ENCODE measurements around the gene ATXN7L2. TPM values are rescaled to one million over a fixed set of nuclear protein-coding genes. Genes with fewer than 3 reads are reported as not detected.
A peak's percentile ranks its signal among the peaks of the same experiment; 100 is the strongest.

ATXN7L2 gene
- total RNA-seq, 1 experiment from 2014 or later = 3.5 TPM

GRCh38 chr1:109495738-109496137 lies 12.0 kb downstream of the ATXN7L2 start:
- no peak overlapping the region for H2AFZ ChIP-seq (ENCODE audit: low read length)
- no peaks in the 10 kb centered on the region for H3K27me3 ChIP-seq (ENCODE audit: low read length)
- H3K27ac ChIP-seq (ENCODE audit: low read length) = no peak overlapping the region
- no peak overlapping the region for H3K4me3 ChIP-seq (ENCODE audit: low read length)
- H3K79me2 ChIP-seq (ENCODE audit: low read length) = peaks cover 20% of the 10 kb centered on the region
- H3K36me3 ChIP-seq (ENCODE audit: insufficient read depth, low read length) = peaks cover 11% of the 10 kb centered on the region; the same call in 1 of the 2 replicates
- no peak for DNase-seq
- H3K4me2 ChIP-seq (ENCODE audit: low read depth, low read length, poor library complexity, severe bottlenecking) = peak overlapping the region; percentile 76
- H3K9me2 ChIP-seq (replicated peaks; ENCODE audit: insufficient read depth, low read length) = no peaks in the 10 kb centered on the region
- H3K9me3 ChIP-seq (ENCODE audit: low read length) = no peaks in the 10 kb centered on the region
- H3K9ac ChIP-seq (ENCODE audit: low read length) = peak overlapping the region; percentile 9; the same call in 1 of the 2 replicates
- peaks cover 13% of the 10 kb centered on the region; the same call in 1 of the 2 replicates for H4K20me1 ChIP-seq (ENCODE audit: insufficient read depth, low read depth, low read length)
- peaks cover 37% of the 10 kb centered on the region for H3K4me1 ChIP-seq (ENCODE audit: low read length)

GRCh38 chr1:109497449-109498160 lies 13.9 kb downstream of the ATXN7L2 start:
- no peaks in the 10 kb centered on the region for H3K9me3 ChIP-seq (ENCODE audit: low read length)
- H3K4me3 ChIP-seq (ENCODE audit: low read length) = no peak overlapping the region
- peaks cover 37% of the 10 kb centered on the region for H3K4me1 ChIP-seq (ENCODE audit: low read length)
- 0 out of 2 replicates have a peak overlapping the region, but pooled peaks have one; percentile 14 for H3K9ac ChIP-seq (ENCODE audit: low read length)
- no peaks in the 10 kb centered on the region for H3K27me3 ChIP-seq (ENCODE audit: low read length)
- H3K27ac ChIP-seq (ENCODE audit: low read length) = no peak overlapping the region
- no peak overlapping the region for H2AFZ ChIP-seq (ENCODE audit: low read length)
- H3K4me2 ChIP-seq (ENCODE audit: low read depth, low read length, poor library complexity, severe bottlenecking) = no peak overlapping the region
- H3K79me2 ChIP-seq (ENCODE audit: low read length) = peaks cover 20% of the 10 kb centered on the region
- H3K36me3 ChIP-seq (ENCODE audit: insufficient read depth, low read length) = peaks cover 15% of the 10 kb centered on the region; the same call in 1 of the 2 replicates
- H3K9me2 ChIP-seq (replicated peaks; ENCODE audit: insufficient read depth, low read length) = no peaks in the 10 kb centered on the region
- no peak for DNase-seq
- peaks cover 13% of the 10 kb centered on the region; the same call in 1 of the 2 replicates for H4K20me1 ChIP-seq (ENCODE audit: insufficient read depth, low read depth, low read length)

- Histone ChIP-seq H3K4me2 (ENCODE audit: low read depth, low read length, poor library complexity, severe bottlenecking) (no peak overlapping the region), H3K27me3 (ENCODE audit: low read length) (no peaks in the 10 kb centered on the region), H2AFZ (ENCODE audit: low read length) (no peak overlapping the region), H3K9me2 (replicated peaks; ENCODE audit: insufficient read depth, low read length) (no peaks in the 10 kb centered on the region), H3K4me1 (ENCODE audit: low read length) (peaks cover 34% of the 10 kb centered on the region), H4K20me1 (ENCODE audit: insufficient read depth, low read depth, low read length) (peaks cover 13% of the 10 kb centered on the region; the same call in 1 of the 2 replicates), H3K27ac (ENCODE audit: low read length) (no peak overlapping the region), H3K9ac (ENCODE audit: low read length) (no peak overlapping the region), H3K79me2 (ENCODE audit: low read length) (peaks cover 20% of the 10 kb centered on the region), H3K9me3 (ENCODE audit: low read length) (no peaks in the 10 kb centered on the region), H3K36me3 (ENCODE audit: insufficient read depth, low read length) (peaks cover 15% of the 10 kb centered on the region; the same call in 1 of the 2 replicates), H3K4me3 (ENCODE audit: low read length) (no peak overlapping the region)
- peak; percentile 54 for DNase-seq
Observed at GRCh38 chr1:109498161-109498801, 14.6 kb downstream of the ATXN7L2 start.

- no peak overlapping the region for H3K4me3 ChIP-seq (ENCODE audit: low read length)
- no peaks in the 10 kb centered on the region for H3K9me3 ChIP-seq (ENCODE audit: low read length)
- H3K4me2 ChIP-seq (ENCODE audit: low read depth, low read length, poor library complexity, severe bottlenecking) = no peak overlapping the region
- H3K9ac ChIP-seq (ENCODE audit: low read length) = no peak overlapping the region
- no peaks in the 10 kb centered on the region for H3K9me2 ChIP-seq (replicated peaks; ENCODE audit: insufficient read depth, low read length)
- peaks cover 30% of the 10 kb centered on the region for H3K4me1 ChIP-seq (ENCODE audit: low read length)
- H3K36me3 ChIP-seq (ENCODE audit: insufficient read depth, low read length) = peaks cover 15% of the 10 kb centered on the region; the same call in 1 of the 2 replicates
- H3K27me3 ChIP-seq (ENCODE audit: low read length) = no peaks in the 10 kb centered on the region
- peaks cover 13% of the 10 kb centered on the region; the same call in 1 of the 2 replicates for H4K20me1 ChIP-seq (ENCODE audit: insufficient read depth, low read depth, low read length)
- no peak for DNase-seq
- H3K27ac ChIP-seq (ENCODE audit: low read length) = no peak overlapping the region
- peaks cover 20% of the 10 kb centered on the region for H3K79me2 ChIP-seq (ENCODE audit: low read length)
- no peak overlapping the region for H2AFZ ChIP-seq (ENCODE audit: low read length)
Observed at GRCh38 chr1:109499081-109499480, 15.4 kb downstream of the ATXN7L2 start.

- Histone ChIP-seq H3K4me3 (ENCODE audit: low read length) (no peak overlapping the region), H3K27me3 (ENCODE audit: low read length) (no peaks in the 10 kb centered on the region), H2AFZ (ENCODE audit: low read length) (no peak overlapping the region), H3K9me2 (replicated peaks; ENCODE audit: insufficient read depth, low read length) (no peaks in the 10 kb centered on the region), H3K4me2 (ENCODE audit: low read depth, low read length, poor library complexity, severe bottlenecking) (no peak overlapping the region), H4K20me1 (ENCODE audit: insufficient read depth, low read depth, low read length) (peaks cover 13% of the 10 kb centered on the region; the same call in 1 of the 2 replicates), H3K4me1 (ENCODE audit: low read length) (peaks cover 27% of the 10 kb centered on the region), H3K79me2 (ENCODE audit: low read length) (peaks cover 12% of the 10 kb centered on the region), H3K36me3 (ENCODE audit: insufficient read depth, low read length) (peaks cover 15% of the 10 kb centered on the region; the same call in 1 of the 2 replicates), H3K9ac (ENCODE audit: low read length) (no peak overlapping the region), H3K9me3 (ENCODE audit: low read length) (no peaks in the 10 kb centered on the region), H3K27ac (ENCODE audit: low read length) (no peak overlapping the region)
- DNase-seq = peak; percentile 87
Observed at GRCh38 chr1:109499661-109500536, 16.2 kb downstream of the ATXN7L2 start.

GRCh38 chr1:109500941-109501381 lies 17.3 kb downstream of the ATXN7L2 start:
- H3K9me2 ChIP-seq (replicated peaks; ENCODE audit: insufficient read depth, low read length) = no peaks in the 10 kb centered on the region
- no peak overlapping the region for H2AFZ ChIP-seq (ENCODE audit: low read length)
- no peaks in the 10 kb centered on the region for H3K27me3 ChIP-seq (ENCODE audit: low read length)
- DNase-seq = no peak
- H3K4me1 ChIP-seq (ENCODE audit: low read length) = peaks cover 19% of the 10 kb centered on the region
- no peak overlapping the region for H3K9ac ChIP-seq (ENCODE audit: low read length)
- no peak overlapping the region for H3K4me2 ChIP-seq (ENCODE audit: low read depth, low read length, poor library complexity, severe bottlenecking)
- H3K36me3 ChIP-seq (ENCODE audit: insufficient read depth, low read length) = peaks cover 13% of the 10 kb centered on the region; the same call in 1 of the 2 replicates
- H4K20me1 ChIP-seq (ENCODE audit: insufficient read depth, low read depth, low read length) = peaks cover 13% of the 10 kb centered on the region; the same call in 1 of the 2 replicates
- no peak overlapping the region for H3K27ac ChIP-seq (ENCODE audit: low read length)
- H3K9me3 ChIP-seq (ENCODE audit: low read length) = no peaks in the 10 kb centered on the region
- no peak overlapping the region for H3K4me3 ChIP-seq (ENCODE audit: low read length)
- peaks cover 2% of the 10 kb centered on the region for H3K79me2 ChIP-seq (ENCODE audit: low read length)

GRCh38 chr1:109501644-109502363 lies 18.1 kb downstream of the ATXN7L2 start:
- H3K36me3 ChIP-seq (ENCODE audit: insufficient read depth, low read length) = peaks cover 9% of the 10 kb centered on the region; the same call in 1 of the 2 replicates
- no peaks in the 10 kb centered on the region for H3K9me2 ChIP-seq (replicated peaks; ENCODE audit: insufficient read depth, low read length)
- no peaks in the 10 kb centered on the region; the same call in 1 of the 2 replicates for H3K79me2 ChIP-seq (ENCODE audit: low read length)
- no peaks in the 10 kb centered on the region for H3K27me3 ChIP-seq (ENCODE audit: low read length)
- H3K9me3 ChIP-seq (ENCODE audit: low read length) = no peaks in the 10 kb centered on the region
- no peak overlapping the region for H3K4me3 ChIP-seq (ENCODE audit: low read length)
- no peak overlapping the region for H2AFZ ChIP-seq (ENCODE audit: low read length)
- H3K4me2 ChIP-seq (ENCODE audit: low read depth, low read length, poor library complexity, severe bottlenecking) = no peak overlapping the region
- peaks cover 19% of the 10 kb centered on the region for H3K4me1 ChIP-seq (ENCODE audit: low read length)
- DNase-seq = no peak
- no peak overlapping the region for H3K27ac ChIP-seq (ENCODE audit: low read length)
- H4K20me1 ChIP-seq (ENCODE audit: insufficient read depth, low read depth, low read length) = peaks cover 13% of the 10 kb centered on the region; the same call in 1 of the 2 replicates
- no peak overlapping the region for H3K9ac ChIP-seq (ENCODE audit: low read length)
